SU-DHL-6 (cell line): ENCODE measurements around the gene ACSM2A.
"Not testable (repeated sequence)": the region's sequence is repeated elsewhere in the genome, so short reads cannot be mapped to it uniquely, and the experiment has no call there.

Experiments used
- CTCF ChIP-seq: fragments of 200-600 bp; sonication (generic); IDR thresholded peaks from one replicate; pipeline ENCODE4 v1.5.1; 2017; ENCODE audit warnings: antibody characterized with exemption, mild to moderate bottlenecking, low read length, moderate library complexity; ENCODE audit not compliant: insufficient read depth, poor library complexity, severe bottlenecking
- EZH2phosphoT487 ChIP-seq: fragments of 200-600 bp; sonication (generic), shearing (Covaris generic); conservative IDR thresholded peaks from 2 replicates; pipeline ENCODE4 v1.6.1; 2018; ENCODE audit warnings: mild to moderate bottlenecking, antibody characterized with exemption, low read length, moderate library complexity, mixed read lengths

- not testable (repeated sequence) for TF ChIP-seq CTCF, EZH2phosphoT487
Measured at GRCh38 chr16:20441859-20442258, 9.5 kb upstream of the ACSM2A start.
